Measurements from ENCODE around the gene OVCH2. TPM values are rescaled to one million over a fixed set of nuclear protein-coding genes. Genes with fewer than 3 reads are reported as not detected.

Gene OVCH2
- total and polyA plus RNA-seq, 2 donors from 2014 or later, result 2.3 to 2.5 TPM

DNA sequence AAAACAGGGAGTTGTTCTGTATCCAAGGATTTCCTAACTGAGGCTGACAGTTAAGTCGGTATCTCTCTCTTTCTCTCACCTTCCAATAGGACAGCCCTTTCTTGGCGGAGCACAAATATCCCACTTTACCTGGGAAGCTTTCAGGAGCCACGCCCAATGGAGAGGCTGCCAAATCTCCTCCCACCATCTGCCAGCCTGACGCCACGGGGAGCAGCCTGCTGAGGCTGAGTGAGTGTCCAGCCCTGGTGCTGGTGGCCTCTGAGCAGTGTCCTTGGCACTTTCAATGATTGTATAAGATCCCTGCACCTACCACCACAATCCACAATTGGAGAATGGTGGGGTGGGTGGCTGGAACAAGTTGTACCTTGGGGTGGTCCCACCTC is 66.6 kb downstream of the OVCH2 start:
- Histone ChIP-seq H3K4me3 (ENCODE audit: low read length in 3 of 3) (no peak overlapping the region), H3K27ac (ENCODE audit: low read depth in 2 of 2, low read length in 2 of 2) (peak overlapping the region in 1 of 2 donors; percentile 76), H3K27me3 (ENCODE audit: control insufficient read depth, insufficient read depth, low read length) (no peaks in the 10 kb centered on the region), H3K4me1 (ENCODE audit: control insufficient read depth in 2 of 3, insufficient read depth in 2 of 3, low read depth in 1 of 3, low read length in 3 of 3) (peaks cover 0 to 25% (median 9%) of the 10 kb centered on the region in 3 donors), H3K9me3 (ENCODE audit: control insufficient read depth in 2 of 3, insufficient read depth in 1 of 3, low read length in 3 of 3) (no peaks in the 10 kb centered on the region), H3K9ac (ENCODE audit: low read length in 3 of 3) (no peak overlapping the region), H3K36me3 (ENCODE audit: control insufficient read depth in 2 of 3, insufficient read depth in 3 of 3, low read length in 3 of 3) (peaks cover 0 to 44% (median 22%) of the 10 kb centered on the region in 3 donors)
- FAIRE-seq (no peak), DNase-seq (peak in 1 of 5 donors; percentile 57)
- intact Hi-C loops (cut with DNase I), result no loop called here
- TF ChIP-seq, protein P1, sequence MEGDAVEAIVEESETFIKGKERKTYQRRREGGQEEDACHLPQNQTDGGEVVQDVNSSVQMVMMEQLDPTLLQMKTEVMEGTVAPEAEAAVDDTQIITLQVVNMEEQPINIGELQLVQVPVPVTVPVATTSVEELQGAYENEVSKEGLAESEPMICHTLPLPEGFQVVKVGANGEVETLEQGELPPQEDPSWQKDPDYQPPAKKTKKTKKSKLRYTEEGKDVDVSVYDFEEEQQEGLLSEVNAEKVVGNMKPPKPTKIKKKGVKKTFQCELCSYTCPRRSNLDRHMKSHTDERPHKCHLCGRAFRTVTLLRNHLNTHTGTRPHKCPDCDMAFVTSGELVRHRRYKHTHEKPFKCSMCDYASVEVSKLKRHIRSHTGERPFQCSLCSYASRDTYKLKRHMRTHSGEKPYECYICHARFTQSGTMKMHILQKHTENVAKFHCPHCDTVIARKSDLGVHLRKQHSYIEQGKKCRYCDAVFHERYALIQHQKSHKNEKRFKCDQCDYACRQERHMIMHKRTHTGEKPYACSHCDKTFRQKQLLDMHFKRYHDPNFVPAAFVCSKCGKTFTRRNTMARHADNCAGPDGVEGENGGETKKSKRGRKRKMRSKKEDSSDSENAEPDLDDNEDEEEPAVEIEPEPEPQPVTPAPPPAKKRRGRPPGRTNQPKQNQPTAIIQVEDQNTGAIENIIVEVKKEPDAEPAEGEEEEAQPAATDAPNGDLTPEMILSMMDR (IDR thresholded peaks at IDR 0.05; ENCODE audit: borderline replicate concordance, extremely low read depth, insufficient read depth), result no peak

Other genes with a start within 250 kb of the OVCH2 start
- gene OLFML1, start 221.0 kb downstream of the OVCH2 start, total RNA-seq, result 7.6 TPM
- gene OLFML1, start 221.0 kb downstream of the OVCH2 start, polyA plus RNA-seq (ENCODE audit: insufficient read depth, low read depth, low replicate concordance), result 8.3 TPM
- gene PPFIBP2, start 192.5 kb downstream of the OVCH2 start, total RNA-seq, result 31.6 TPM
- 44.4 TPM for gene PPFIBP2, start 192.5 kb downstream of the OVCH2 start, polyA plus RNA-seq (ENCODE audit: insufficient read depth, low read depth, low replicate concordance)
- gene CYB5R2, start 33.0 kb downstream of the OVCH2 start, total RNA-seq, result 8.7 TPM
- 8.2 TPM for gene CYB5R2, start 33.0 kb downstream of the OVCH2 start, polyA plus RNA-seq (ENCODE audit: insufficient read depth, low read depth, low replicate concordance)
- gene OR5P2, start 90.5 kb upstream of the OVCH2 start, total RNA-seq, result 0.25 TPM
- not detected for gene OR5P2, start 90.5 kb upstream of the OVCH2 start, polyA plus RNA-seq (ENCODE audit: insufficient read depth, low read depth, low replicate concordance)
- not detected for gene OR5P3, start 124.4 kb upstream of the OVCH2 start, total RNA-seq
- not detected for gene OR5P3, start 124.4 kb upstream of the OVCH2 start, polyA plus RNA-seq (ENCODE audit: insufficient read depth, low read depth, low replicate concordance)
- gene OR10A6, start 224.8 kb upstream of the OVCH2 start, total RNA-seq, result not detected
- not detected for gene OR10A6, start 224.8 kb upstream of the OVCH2 start, polyA plus RNA-seq (ENCODE audit: insufficient read depth, low read depth, low replicate concordance)
- gene OR10A3, start 235.2 kb upstream of the OVCH2 start, total RNA-seq, result not detected
- gene OR10A3, start 235.2 kb upstream of the OVCH2 start, polyA plus RNA-seq (ENCODE audit: insufficient read depth, low read depth, low replicate concordance), result not detected

Measured in kidney (tissue), 14 donors.